ENCODE data around the gene REG4.

DNA sequence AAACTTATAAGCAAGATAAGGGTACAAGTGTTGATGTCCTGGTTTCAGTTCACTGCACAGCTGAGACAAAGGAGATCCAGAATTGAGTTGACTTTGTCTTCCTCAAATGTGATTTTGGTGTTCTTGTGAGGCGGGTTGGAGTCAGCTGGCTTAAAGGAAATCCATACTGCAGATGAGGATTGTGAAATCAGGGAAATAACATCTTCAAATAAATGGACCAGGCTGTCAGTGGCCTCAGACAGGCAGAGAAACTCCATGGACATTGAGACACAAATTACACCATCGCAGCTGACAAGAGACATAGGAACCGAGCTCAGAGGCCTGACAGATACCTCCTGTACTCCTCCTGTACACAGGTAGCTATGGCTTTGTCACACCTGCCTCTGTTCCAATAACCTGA, 27.0 kb upstream of the REG4 start:
- no peak for TF ChIP-seq ELF4 (IDR thresholded peaks at IDR 0.05)
- no peak for TF ChIP-seq CTBP1 (IDR thresholded peaks at IDR 0.05; ENCODE audit: borderline replicate concordance)
- no peak for TF ChIP-seq SP1 (IDR thresholded peaks at IDR 0.05)
- TF ChIP-seq, protein P1, sequence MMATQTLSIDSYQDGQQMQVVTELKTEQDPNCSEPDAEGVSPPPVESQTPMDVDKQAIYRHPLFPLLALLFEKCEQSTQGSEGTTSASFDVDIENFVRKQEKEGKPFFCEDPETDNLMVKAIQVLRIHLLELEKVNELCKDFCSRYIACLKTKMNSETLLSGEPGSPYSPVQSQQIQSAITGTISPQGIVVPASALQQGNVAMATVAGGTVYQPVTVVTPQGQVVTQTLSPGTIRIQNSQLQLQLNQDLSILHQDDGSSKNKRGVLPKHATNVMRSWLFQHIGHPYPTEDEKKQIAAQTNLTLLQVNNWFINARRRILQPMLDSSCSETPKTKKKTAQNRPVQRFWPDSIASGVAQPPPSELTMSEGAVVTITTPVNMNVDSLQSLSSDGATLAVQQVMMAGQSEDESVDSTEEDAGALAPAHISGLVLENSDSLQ (IDR thresholded peaks at IDR 0.05): no peak
- TF ChIP-seq BHLHE40 (IDR thresholded peaks at IDR 0.05; ENCODE audit: borderline replicate concordance): no peak
- no peak for TF ChIP-seq FOXM1 (IDR thresholded peaks at IDR 0.05; ENCODE audit: borderline replicate concordance)
- no peak for TF ChIP-seq FOXA1 (IDR thresholded peaks at IDR 0.05)
- TF ChIP-seq TARDBP (IDR thresholded peaks at IDR 0.05): no peak
- no peak for TF ChIP-seq SUZ12 (IDR thresholded peaks at IDR 0.05)
- no peak for TF ChIP-seq NFRKB (IDR thresholded peaks at IDR 0.05)
- TF ChIP-seq FOXK2 (IDR thresholded peaks at IDR 0.05): no peak
- no peak for TF ChIP-seq ARNT (IDR thresholded peaks at IDR 0.05)
- no peak for TF ChIP-seq HDGF (IDR thresholded peaks at IDR 0.05; ENCODE audit: borderline replicate concordance)
- TF ChIP-seq L3MBTL2 (conservative IDR thresholded peaks at IDR 0.05): no peak
